ENCODE data around the gene OLIG2.

The OLIG2 gene

DNA sequence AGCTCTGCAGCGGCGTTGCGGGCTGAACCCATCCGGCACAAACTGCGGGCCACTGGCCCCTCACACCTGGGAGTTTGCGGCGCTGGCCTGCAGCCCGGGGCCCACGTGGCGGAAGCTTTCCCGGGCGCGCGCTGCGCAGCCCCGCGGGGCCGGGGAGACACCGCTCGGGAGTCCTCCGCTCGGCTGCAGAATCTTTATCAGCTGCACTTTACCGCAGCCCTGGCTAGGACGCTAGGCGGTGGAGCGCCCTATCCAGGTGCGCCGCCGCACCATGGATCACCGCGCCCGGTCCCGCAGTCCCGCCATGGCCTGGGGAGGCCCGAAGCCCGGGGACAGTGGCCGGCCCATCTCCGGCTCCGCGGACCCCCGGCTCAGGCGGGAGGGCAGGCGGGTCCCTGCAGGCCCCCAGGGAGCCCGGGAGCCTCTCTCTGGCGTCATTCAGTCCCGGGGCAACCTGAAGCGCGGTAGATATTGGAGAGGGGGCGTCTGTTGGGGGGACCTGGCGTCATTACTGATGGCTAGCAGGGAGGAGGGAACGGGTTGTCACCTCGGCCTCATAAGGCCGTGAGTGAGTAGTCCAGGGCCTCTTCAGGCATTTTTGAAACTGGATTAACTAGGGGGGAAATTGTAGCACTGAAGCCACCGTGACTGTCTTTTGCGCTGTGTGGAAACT is 5.7 kb upstream of the OLIG2 start:
- intact Hi-C loops (cut with DNase I; ENCODE audit: low total_unique reads), result no loop called here
- no peak for TF ChIP-seq CTCF (IDR thresholded peaks at IDR 0.05)
- H3K27ac ChIP-seq, result no peak overlapping the region
- peaks cover 0 to 37% (median 15%) of the 10 kb centered on the region in 4 donors for H3K4me1 ChIP-seq
- DNase-seq, result no peak
- H3K36me3 ChIP-seq, result no peaks in the 10 kb centered on the region
- H3K4me3 ChIP-seq, result no peak overlapping the region
- H3K9me3 ChIP-seq, result no peaks in the 10 kb centered on the region
- peaks cover 0 to 87% of the 10 kb centered on the region in 2 donors for H3K27me3 ChIP-seq

DNA sequence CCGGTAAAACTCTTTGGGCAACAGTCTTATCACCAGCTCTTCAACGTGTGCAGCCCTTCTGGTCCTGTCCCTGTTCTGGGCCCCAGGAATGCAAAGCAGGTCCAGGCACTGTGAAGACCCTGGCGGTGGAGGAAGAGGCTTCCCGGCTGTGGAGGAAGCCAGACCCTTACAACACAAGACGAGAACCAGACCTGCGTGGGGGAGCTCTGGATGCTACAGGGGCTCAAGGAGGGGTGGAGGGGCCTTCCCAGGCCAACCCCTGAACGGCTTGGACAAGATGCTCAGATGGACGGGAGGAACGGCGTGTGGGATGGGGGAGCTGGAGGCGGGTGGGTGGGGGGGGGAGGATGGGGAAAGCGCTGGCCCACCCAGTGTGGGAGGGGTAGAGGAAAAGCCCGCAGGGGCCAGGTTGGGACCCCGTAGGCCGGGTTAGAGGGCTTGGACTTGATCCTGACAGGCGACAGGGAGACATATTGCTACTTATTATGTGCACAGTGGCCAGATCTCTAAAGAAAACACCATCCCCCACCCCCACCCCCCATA is 5.1 kb upstream of the OLIG2 start:
- intact Hi-C loops (cut with DNase I; ENCODE audit: low total_unique reads), result no loop called here
- Histone ChIP-seq H3K4me1 (peaks cover 0 to 43% (median 19%) of the 10 kb centered on the region in 4 donors), H3K9me3 (no peaks in the 10 kb centered on the region), H3K27me3 (peaks cover 0 to 90% of the 10 kb centered on the region in 2 donors), H3K4me3 (no peak overlapping the region), H3K27ac (no peak overlapping the region), H3K36me3 (no peaks in the 10 kb centered on the region)
- TF ChIP-seq CTCF (IDR thresholded peaks at IDR 0.05), result no peak
- no peak for DNase-seq

- intact Hi-C loops (cut with DNase I; ENCODE audit: low total_unique reads), result no loop called here
- Histone ChIP-seq H3K27me3 (peaks cover 0 to 90% of the 10 kb centered on the region in 2 donors), H3K4me3 (no peak overlapping the region), H3K36me3 (no peaks in the 10 kb centered on the region), H3K4me1 (peaks cover 0 to 49% (median 24%) of the 10 kb centered on the region in 4 donors), H3K27ac (no peak overlapping the region), H3K9me3 (no peaks in the 10 kb centered on the region)
- DNase-seq, result no peak
- TF ChIP-seq CTCF (IDR thresholded peaks at IDR 0.05), result no peak
These were observed 4.6 kb upstream of the OLIG2 start for GRCh38 chr21:33021150-33021549.

DNA sequence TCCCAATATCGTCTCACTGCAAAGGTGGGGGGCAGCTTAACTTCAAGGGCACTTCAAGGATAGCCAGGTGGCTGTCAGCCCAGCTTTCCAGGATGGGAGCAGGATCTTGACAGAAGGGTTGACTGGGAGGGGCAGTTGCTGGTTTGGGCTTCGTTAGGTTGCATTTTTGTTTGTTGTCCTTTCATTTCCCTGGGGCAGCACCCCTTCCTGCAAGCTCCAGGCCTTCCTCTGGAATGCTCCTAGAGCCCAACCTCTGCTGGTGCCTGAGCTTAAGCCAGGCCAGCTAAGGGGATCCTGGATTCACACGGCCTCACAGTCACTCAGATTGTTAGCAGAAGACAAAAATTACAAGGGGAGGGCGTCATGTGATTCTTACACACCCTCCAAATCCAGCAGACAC is 4.1 kb upstream of the OLIG2 start:
- Histone ChIP-seq H3K4me3 (no peak overlapping the region), H3K36me3 (no peaks in the 10 kb centered on the region), H3K4me1 (peaks cover 0 to 52% (median 28%) of the 10 kb centered on the region in 4 donors), H3K27ac (no peak overlapping the region), H3K27me3 (peaks cover 0 to 95% of the 10 kb centered on the region in 2 donors), H3K9me3 (no peaks in the 10 kb centered on the region)
- DNase-seq, result no peak
- TF ChIP-seq CTCF (IDR thresholded peaks at IDR 0.05), result no peak
- intact Hi-C loops (cut with DNase I; ENCODE audit: low total_unique reads), result no loop called here

- no peak for DNase-seq
- Histone ChIP-seq H3K36me3 (no peaks in the 10 kb centered on the region), H3K27me3 (peaks cover 0 to 100% of the 10 kb centered on the region in 2 donors), H3K4me3 (no peak overlapping the region), H3K9me3 (no peaks in the 10 kb centered on the region), H3K27ac (no peak overlapping the region), H3K4me1 (peaks cover 0 to 60% (median 32%) of the 10 kb centered on the region in 4 donors)
- no peak for TF ChIP-seq CTCF (IDR thresholded peaks at IDR 0.05)
- intact Hi-C loops (cut with DNase I; ENCODE audit: low total_unique reads), result no loop called here
These were observed 3.3 kb upstream of the OLIG2 start for GRCh38 chr21:33022489-33022827.
